Activated CD8-positive, alpha-beta T cell treated with anti-CD3 and anti-CD28 coated beads, Interleukin-2, amount 10 ng/mL, durations not matched to agents 7 days and 5 days (primary cell): ENCODE results near the gene MAGI2. TPM values are rescaled to one million over a fixed set of nuclear protein-coding genes. Genes with fewer than 3 reads are reported as not detected.

Experiments used
- ATAC-seq: fragments of 150-1000 bp; cut with Tn5 transposase; one replicate; pipeline ENCODE4 v1.10.0; 2021; ENCODE audit warnings: moderate library complexity
- CTCF ChIA-PET: fragments of 350-600 bp; sonication (Branson Sonifier 250); formaldehyde crosslinking; loops from one replicate; lab custom pipeline; 2021; ENCODE audit warnings: antibody characterized with exemption; lab: Charles Lee
- POLR2A ChIA-PET: fragments of 350-600 bp; sonication (Branson Sonifier 250); formaldehyde crosslinking; loops from one replicate; lab custom pipeline; 2021; ENCODE audit warnings: antibody characterized with exemption; lab: Charles Lee
- DNase-seq: peaks from one replicate; pipeline ENCODE4 v3.0.0-alpha.2; 2020
- H3K27ac Mint-ChIP-seq: one replicate; pipeline ENCODE4 v1.8.0; 2021; ENCODE audit warnings: mild to moderate bottlenecking, mixed read lengths
- H3K27me3 Mint-ChIP-seq: one replicate; pipeline ENCODE4 v1.8.0; 2021; ENCODE audit warnings: low read depth, mixed read lengths
- H3K36me3 Mint-ChIP-seq: one replicate; pipeline ENCODE4 v1.8.0; 2021; ENCODE audit warnings: low read depth, mixed read lengths
- H3K4me1 Mint-ChIP-seq: one replicate; pipeline ENCODE4 v1.8.0; 2021; ENCODE audit warnings: low read depth, mixed read lengths
- H3K4me3 Mint-ChIP-seq: one replicate; pipeline ENCODE4 v1.8.0; 2021; ENCODE audit warnings: mild to moderate bottlenecking, mixed read lengths
- H3K9me3 Mint-ChIP-seq: one replicate; pipeline ENCODE4 v1.8.0; 2022; ENCODE audit warnings: mixed read lengths; ENCODE audit not compliant: insufficient read depth
- total RNA-seq, 2 experiments: library from RNA; stranded (reverse); gene quantifications; one replicate each; pipeline ENCODE4 v1.2.3, GENCODE V29; 2021

Gene MAGI2
- total RNA-seq, 2 experiments from 2014 or later: 0.05 TPM; not detected in 1

- ATAC-seq: no peak
Measured at GRCh38 chr7:79293655-79294142, 159.8 kb downstream of the MAGI2 start.

GRCh38 chr7:79292834-79293233 is 160.6 kb downstream of the MAGI2 start:
- no peak overlapping the region for H3K27ac Mint-ChIP-seq
- H3K27me3 Mint-ChIP-seq: no peaks in the 10 kb centered on the region
- ChIA-PET POLR2A (no interaction called here), CTCF (interaction anchor here (1.2 kb wide), 1 partner anchor 10 kb away, joined by 3 read pairs; no protein-coding TSS in a partner anchor)
- H3K36me3 Mint-ChIP-seq: no peaks in the 10 kb centered on the region
- ATAC-seq: no peak
- no peaks in the 10 kb centered on the region for H3K9me3 Mint-ChIP-seq
- H3K4me3 Mint-ChIP-seq: no peak overlapping the region
- no peak for DNase-seq
- no peaks in the 10 kb centered on the region for H3K4me1 Mint-ChIP-seq

More at GRCh38 chr7:79293655-79294142, 159.8 kb downstream of the MAGI2 start:
- ChIA-PET CTCF (no interaction called here), POLR2A (no interaction called here)
- Mint-ChIP-seq H3K27ac (no peak overlapping the region), H3K4me3 (no peak overlapping the region), H3K36me3 (no peaks in the 10 kb centered on the region), H3K27me3 (no peaks in the 10 kb centered on the region), H3K4me1 (no peaks in the 10 kb centered on the region), H3K9me3 (no peaks in the 10 kb centered on the region)
- no peak for DNase-seq

GRCh38 chr7:79291498-79291865 is 162.0 kb downstream of the MAGI2 start:
- ChIA-PET POLR2A (no interaction called here), CTCF (no interaction called here)
- no peaks in the 10 kb centered on the region for H3K4me1 Mint-ChIP-seq
- H3K27me3 Mint-ChIP-seq: no peaks in the 10 kb centered on the region
- no peak overlapping the region for H3K4me3 Mint-ChIP-seq
- no peaks in the 10 kb centered on the region for H3K9me3 Mint-ChIP-seq
- no peaks in the 10 kb centered on the region for H3K36me3 Mint-ChIP-seq
- DNase-seq: no peak
- no peak for ATAC-seq
- no peak overlapping the region for H3K27ac Mint-ChIP-seq

GRCh38 chr7:79290841-79291497 is 162.5 kb downstream of the MAGI2 start:
- no peaks in the 10 kb centered on the region for H3K36me3 Mint-ChIP-seq

GRCh38 chr7:79290398-79290797 is 163.1 kb downstream of the MAGI2 start:
- no peaks in the 10 kb centered on the region for H3K4me1 Mint-ChIP-seq
- POLR2A ChIA-PET: no interaction called here

More at GRCh38 chr7:79290841-79291497, 162.5 kb downstream of the MAGI2 start:
- ChIA-PET POLR2A (no interaction called here), CTCF (no interaction called here)
- Mint-ChIP-seq H3K4me3 (no peak overlapping the region), H3K27ac (no peak overlapping the region), H3K27me3 (no peaks in the 10 kb centered on the region), H3K9me3 (no peaks in the 10 kb centered on the region), H3K4me1 (no peaks in the 10 kb centered on the region)
- ATAC-seq (no peak), DNase-seq (no peak)

GRCh38 chr7:79288655-79289054 is 164.8 kb downstream of the MAGI2 start:
- no peaks in the 10 kb centered on the region for H3K9me3 Mint-ChIP-seq
- DNase-seq (no peak), ATAC-seq (no peak)
- ChIA-PET CTCF (no interaction called here), POLR2A (no interaction called here)
- H3K27me3 Mint-ChIP-seq: no peaks in the 10 kb centered on the region
- H3K36me3 Mint-ChIP-seq: no peaks in the 10 kb centered on the region
- H3K4me1 Mint-ChIP-seq: no peaks in the 10 kb centered on the region
- no peak overlapping the region for H3K27ac Mint-ChIP-seq
- no peak overlapping the region for H3K4me3 Mint-ChIP-seq

More at GRCh38 chr7:79290398-79290797, 163.1 kb downstream of the MAGI2 start:
- no peaks in the 10 kb centered on the region for H3K27me3 Mint-ChIP-seq
- DNase-seq (no peak), ATAC-seq (no peak)
- no peak overlapping the region for H3K4me3 Mint-ChIP-seq
- no peaks in the 10 kb centered on the region for H3K9me3 Mint-ChIP-seq
- no peaks in the 10 kb centered on the region for H3K36me3 Mint-ChIP-seq
- CTCF ChIA-PET: no interaction called here
- H3K27ac Mint-ChIP-seq: no peak overlapping the region

GRCh38 chr7:79287981-79288380 is 165.5 kb downstream of the MAGI2 start:
- Mint-ChIP-seq H3K4me3 (no peak overlapping the region), H3K9me3 (no peaks in the 10 kb centered on the region), H3K27me3 (no peaks in the 10 kb centered on the region), H3K4me1 (no peaks in the 10 kb centered on the region), H3K27ac (no peak overlapping the region), H3K36me3 (no peaks in the 10 kb centered on the region)
- ChIA-PET CTCF (no interaction called here), POLR2A (no interaction called here)
- DNase-seq: no peak
- no peak for ATAC-seq

DNA sequence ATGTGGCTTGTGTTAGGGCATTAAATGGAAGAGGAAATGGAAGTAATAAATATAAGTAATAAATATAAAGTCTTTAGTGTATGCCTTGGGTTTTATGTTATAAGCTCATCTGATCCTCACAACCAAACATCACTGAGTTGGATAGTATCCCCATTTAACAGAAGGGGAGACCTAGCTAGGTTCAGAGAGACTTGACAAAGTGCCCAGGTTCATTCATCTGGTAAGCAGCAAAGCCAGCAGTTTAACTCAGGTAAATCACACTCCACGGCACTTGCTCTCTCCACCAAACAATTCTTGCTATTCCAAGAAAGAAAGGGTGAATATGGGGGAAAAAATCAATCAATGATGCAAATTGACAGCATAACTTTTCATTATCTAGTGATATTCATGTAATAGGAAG is 167.3 kb downstream of the MAGI2 start:
- no peak for ATAC-seq

GRCh38 chr7:79285756-79286155 is 167.7 kb downstream of the MAGI2 start:
- H3K27me3 Mint-ChIP-seq: no peaks in the 10 kb centered on the region
- H3K27ac Mint-ChIP-seq: no peak overlapping the region
- DNase-seq (no peak), ATAC-seq (no peak)
- ChIA-PET CTCF (interaction anchor here (1.5 kb wide), 1 partner anchor 12 kb away, joined by 4 read pairs; no protein-coding TSS in a partner anchor), POLR2A (no interaction called here)
- no peaks in the 10 kb centered on the region for H3K9me3 Mint-ChIP-seq
- no peaks in the 10 kb centered on the region for H3K36me3 Mint-ChIP-seq
- H3K4me1 Mint-ChIP-seq: no peaks in the 10 kb centered on the region
- H3K4me3 Mint-ChIP-seq: no peak overlapping the region

More for the DNA sequence above, 167.3 kb downstream of the MAGI2 start:
- no peak for DNase-seq
- CTCF ChIA-PET: interaction anchor here (1.5 kb wide), 1 partner anchor 12 kb away, joined by 4 read pairs; no protein-coding TSS in a partner anchor
- no peak overlapping the region for H3K27ac Mint-ChIP-seq
- no peaks in the 10 kb centered on the region for H3K9me3 Mint-ChIP-seq
- no peaks in the 10 kb centered on the region for H3K27me3 Mint-ChIP-seq
- no peaks in the 10 kb centered on the region for H3K36me3 Mint-ChIP-seq
- H3K4me1 Mint-ChIP-seq: no peaks in the 10 kb centered on the region
- POLR2A ChIA-PET: no interaction called here
- no peak overlapping the region for H3K4me3 Mint-ChIP-seq

- ATAC-seq: no peak
- Mint-ChIP-seq H3K4me1 (no peaks in the 10 kb centered on the region), H3K4me3 (no peak overlapping the region), H3K27ac (no peak overlapping the region), H3K9me3 (no peaks in the 10 kb centered on the region), H3K27me3 (peaks cover 3% of the 10 kb centered on the region), H3K36me3 (no peaks in the 10 kb centered on the region)
- no peak for DNase-seq
- POLR2A ChIA-PET: no interaction called here
- CTCF ChIA-PET: interaction anchor here (1.4 kb wide), 1 partner anchor 18 kb away, joined by 3 read pairs; no protein-coding TSS in a partner anchor
Measured at GRCh38 chr7:79284211-79284610, 169.3 kb downstream of the MAGI2 start.

DNA sequence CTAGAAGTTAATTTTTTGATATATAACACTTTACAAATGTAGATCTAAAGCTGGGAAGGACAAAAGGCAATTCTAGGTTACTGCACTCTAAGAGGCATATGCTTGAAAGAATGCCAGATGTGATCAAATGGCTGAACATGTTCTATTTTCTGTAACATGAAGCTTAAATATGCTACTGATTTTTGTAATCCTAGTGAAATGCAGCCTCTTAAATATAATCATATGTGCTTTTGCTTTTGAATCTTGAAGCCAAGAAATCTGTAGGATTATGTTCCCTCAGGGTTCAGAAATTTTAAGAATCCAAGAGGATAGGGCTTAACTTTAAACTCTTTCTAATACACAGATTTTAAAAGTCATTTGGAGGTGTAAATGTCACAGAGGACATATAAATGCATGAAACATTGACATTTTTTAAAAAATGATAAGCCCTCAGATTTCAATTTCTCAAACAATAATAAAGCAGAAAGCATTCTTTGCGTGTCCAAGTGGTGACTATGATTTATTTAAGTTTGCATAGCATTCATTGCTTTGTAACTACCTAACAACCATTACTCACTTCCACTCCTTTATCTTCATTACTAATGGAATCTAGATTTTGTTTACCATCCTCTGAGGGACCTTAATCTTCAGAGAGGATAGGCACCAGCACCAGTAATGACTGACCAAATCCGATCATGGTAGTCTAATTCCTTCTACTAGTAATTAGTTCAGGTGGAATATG is 170.4 kb downstream of the MAGI2 start:
- ChIA-PET POLR2A (no interaction called here), CTCF (interaction anchor here (0.6 kb wide), 1 partner anchor 10 kb away, joined by 3 read pairs; no protein-coding TSS in a partner anchor)
- Mint-ChIP-seq H3K9me3 (no peaks in the 10 kb centered on the region), H3K36me3 (no peaks in the 10 kb centered on the region), H3K27ac (no peak overlapping the region), H3K4me1 (no peaks in the 10 kb centered on the region), H3K4me3 (no peak overlapping the region), H3K27me3 (peaks cover 3% of the 10 kb centered on the region)
- ATAC-seq (no peak), DNase-seq (no peak)
